Hepatocyte (in vitro differentiated cells): ENCODE data around the gene EIF4G3.

Source experiments
- EZH2 ChIP-seq: fragments of 200-600 bp; sonication (generic); IDR thresholded peaks from 2 replicates; pipeline ENCODE4 v1.6.1; 2016; ENCODE audit warnings: antibody characterized with exemption, mild to moderate bottlenecking, borderline replicate concordance
- EZH2phosphoT487 ChIP-seq: fragments of 200-600 bp; sonication (generic); IDR thresholded peaks from one replicate; pipeline ENCODE4 v1.6.1; 2018; ENCODE audit warnings: antibody characterized with exemption, mild to moderate bottlenecking, low read depth, moderate library complexity; ENCODE audit not compliant: unreplicated experiment, severe bottlenecking
- TF ChIP-seq, protein P1 (sequence below): fragments of 200-600 bp; sonication (generic); IDR thresholded peaks from 2 replicates; pipeline ENCODE4 v1.5.1; 2016; ENCODE audit warnings: antibody characterized with exemption, mild to moderate bottlenecking; ENCODE audit not compliant: poor library complexity

DNA sequence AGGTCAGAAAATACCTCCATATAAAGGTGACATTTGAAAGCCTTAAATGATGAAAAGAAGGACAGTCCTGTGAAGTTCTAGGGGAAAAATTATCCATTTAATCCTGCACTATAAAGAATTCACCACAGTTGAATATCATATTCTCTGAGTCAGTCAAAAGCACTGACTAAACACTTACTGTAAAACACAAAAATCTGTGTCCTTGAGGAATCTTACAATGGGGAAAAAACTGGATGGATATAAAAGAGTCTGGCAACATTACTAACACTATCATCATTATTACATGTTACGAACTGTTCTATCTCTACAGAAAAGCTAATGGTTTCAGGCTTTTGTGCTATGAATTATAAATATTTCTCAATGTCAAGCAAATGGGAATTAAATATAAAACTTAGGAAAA lies 347.2 kb downstream of the EIF4G3 start:
- TF ChIP-seq, protein P1, sequence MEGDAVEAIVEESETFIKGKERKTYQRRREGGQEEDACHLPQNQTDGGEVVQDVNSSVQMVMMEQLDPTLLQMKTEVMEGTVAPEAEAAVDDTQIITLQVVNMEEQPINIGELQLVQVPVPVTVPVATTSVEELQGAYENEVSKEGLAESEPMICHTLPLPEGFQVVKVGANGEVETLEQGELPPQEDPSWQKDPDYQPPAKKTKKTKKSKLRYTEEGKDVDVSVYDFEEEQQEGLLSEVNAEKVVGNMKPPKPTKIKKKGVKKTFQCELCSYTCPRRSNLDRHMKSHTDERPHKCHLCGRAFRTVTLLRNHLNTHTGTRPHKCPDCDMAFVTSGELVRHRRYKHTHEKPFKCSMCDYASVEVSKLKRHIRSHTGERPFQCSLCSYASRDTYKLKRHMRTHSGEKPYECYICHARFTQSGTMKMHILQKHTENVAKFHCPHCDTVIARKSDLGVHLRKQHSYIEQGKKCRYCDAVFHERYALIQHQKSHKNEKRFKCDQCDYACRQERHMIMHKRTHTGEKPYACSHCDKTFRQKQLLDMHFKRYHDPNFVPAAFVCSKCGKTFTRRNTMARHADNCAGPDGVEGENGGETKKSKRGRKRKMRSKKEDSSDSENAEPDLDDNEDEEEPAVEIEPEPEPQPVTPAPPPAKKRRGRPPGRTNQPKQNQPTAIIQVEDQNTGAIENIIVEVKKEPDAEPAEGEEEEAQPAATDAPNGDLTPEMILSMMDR: no peak
- TF ChIP-seq EZH2 (no peak), EZH2phosphoT487 (no peak)
